Measurements from ENCODE around the gene MARCHF10. TPM values are rescaled to one million over a fixed set of nuclear protein-coding genes. Genes with fewer than 3 reads are reported as not detected.
"Not testable (repeated sequence)": the region's sequence is repeated elsewhere in the genome, so short reads cannot be mapped to it uniquely, and the experiment has no call there.

Gene MARCHF10
- total RNA-seq, 2 experiments from 2014 or later, result not detected

- H3K4me3 Mint-ChIP-seq, H3K4me1 Mint-ChIP-seq, H3K36me3 Mint-ChIP-seq, DNase-seq, H3K9me3 Mint-ChIP-seq, H3K27me3 Mint-ChIP-seq: not testable (repeated sequence)
- H3K27ac Mint-ChIP-seq, result peak overlapping the region; percentile 25
Observed at GRCh38 chr17:62698459-62698858, 109.7 kb downstream of the MARCHF10 start.

GRCh38 chr17:62696726-62697490 is 111.2 kb downstream of the MARCHF10 start:
- Mint-ChIP-seq H3K36me3 (no peaks in the 10 kb centered on the region), H3K4me1 (no peaks in the 10 kb centered on the region), H3K27ac (no peak overlapping the region), H3K9me3 (no peaks in the 10 kb centered on the region), H3K27me3 (peaks cover 7% of the 10 kb centered on the region), H3K4me3 (no peak overlapping the region)
- DNase-seq, result no peak

GRCh38 chr17:62696256-62696655 is 111.9 kb downstream of the MARCHF10 start:
- Mint-ChIP-seq H3K27ac (no peak overlapping the region), H3K4me3 (no peak overlapping the region), H3K9me3 (no peaks in the 10 kb centered on the region), H3K4me1 (no peaks in the 10 kb centered on the region), H3K27me3 (peaks cover 3% of the 10 kb centered on the region), H3K36me3 (no peaks in the 10 kb centered on the region)
- DNase-seq, result no peak

- H3K27ac Mint-ChIP-seq, result not testable (repeated sequence)
Observed at GRCh38 chr17:62695093-62695738, 112.9 kb downstream of the MARCHF10 start.

GRCh38 chr17:62693616-62694409 is 114.3 kb downstream of the MARCHF10 start:
- Mint-ChIP-seq H3K4me1 (no peaks in the 10 kb centered on the region), H3K27ac (no peak overlapping the region), H3K27me3 (no peaks in the 10 kb centered on the region), H3K9me3 (no peaks in the 10 kb centered on the region), H3K4me3 (no peak overlapping the region), H3K36me3 (no peaks in the 10 kb centered on the region)
- DNase-seq, result no peak

More at GRCh38 chr17:62695093-62695738, 112.9 kb downstream of the MARCHF10 start:
- H3K4me3 Mint-ChIP-seq, DNase-seq, H3K9me3 Mint-ChIP-seq, H3K27me3 Mint-ChIP-seq, H3K36me3 Mint-ChIP-seq, H3K4me1 Mint-ChIP-seq: not testable (repeated sequence)

- H3K36me3 Mint-ChIP-seq, result no peaks in the 10 kb centered on the region
- DNase-seq, result no peak
- no peak overlapping the region for H3K4me3 Mint-ChIP-seq
- H3K27ac Mint-ChIP-seq, result no peak overlapping the region
- no peaks in the 10 kb centered on the region for H3K9me3 Mint-ChIP-seq
- H3K4me1 Mint-ChIP-seq, result no peaks in the 10 kb centered on the region
- no peaks in the 10 kb centered on the region for H3K27me3 Mint-ChIP-seq
Observed at GRCh38 chr17:62692721-62693431, 115.2 kb downstream of the MARCHF10 start.

GRCh38 chr17:62692159-62692651 is 115.9 kb downstream of the MARCHF10 start:
- no peaks in the 10 kb centered on the region for H3K36me3 Mint-ChIP-seq

GRCh38 chr17:62691589-62691915 is 116.6 kb downstream of the MARCHF10 start:
- not testable (repeated sequence) for H3K9me3 Mint-ChIP-seq, H3K36me3 Mint-ChIP-seq, DNase-seq, H3K4me1 Mint-ChIP-seq, H3K4me3 Mint-ChIP-seq, H3K27me3 Mint-ChIP-seq, H3K27ac Mint-ChIP-seq

More at GRCh38 chr17:62692159-62692651, 115.9 kb downstream of the MARCHF10 start:
- no peaks in the 10 kb centered on the region for H3K27me3 Mint-ChIP-seq
- no peaks in the 10 kb centered on the region for H3K4me1 Mint-ChIP-seq
- no peak for DNase-seq
- H3K27ac Mint-ChIP-seq, result no peak overlapping the region
- no peaks in the 10 kb centered on the region for H3K9me3 Mint-ChIP-seq
- no peak overlapping the region for H3K4me3 Mint-ChIP-seq

GRCh38 chr17:62690168-62690897 is 117.8 kb downstream of the MARCHF10 start:
- Mint-ChIP-seq H3K27ac (no peak overlapping the region), H3K36me3 (peaks cover 5% of the 10 kb centered on the region)

GRCh38 chr17:62689441-62690167 is 118.5 kb downstream of the MARCHF10 start:
- H3K36me3 Mint-ChIP-seq, result peaks cover 5% of the 10 kb centered on the region
- H3K27me3 Mint-ChIP-seq, result no peaks in the 10 kb centered on the region
- H3K4me1 Mint-ChIP-seq, result peaks cover 2% of the 10 kb centered on the region
- H3K27ac Mint-ChIP-seq, result no peak overlapping the region
- H3K4me3 Mint-ChIP-seq, result no peak overlapping the region
- no peaks in the 10 kb centered on the region for H3K9me3 Mint-ChIP-seq
- no peak for DNase-seq

More at GRCh38 chr17:62690168-62690897, 117.8 kb downstream of the MARCHF10 start:
- Mint-ChIP-seq H3K9me3 (no peaks in the 10 kb centered on the region), H3K27me3 (no peaks in the 10 kb centered on the region), H3K4me1 (no peaks in the 10 kb centered on the region), H3K4me3 (no peak overlapping the region)
- DNase-seq, result no peak

GRCh38 chr17:62688398-62689160 is 119.5 kb downstream of the MARCHF10 start:
- no peak for DNase-seq
- Mint-ChIP-seq H3K27ac (no peak overlapping the region), H3K9me3 (no peaks in the 10 kb centered on the region), H3K36me3 (peaks cover 5% of the 10 kb centered on the region), H3K27me3 (no peaks in the 10 kb centered on the region), H3K4me1 (peaks cover 2% of the 10 kb centered on the region), H3K4me3 (no peak overlapping the region)

- no peaks in the 10 kb centered on the region for H3K27me3 Mint-ChIP-seq
- no peak overlapping the region for H3K27ac Mint-ChIP-seq
- no peak for DNase-seq
- H3K4me3 Mint-ChIP-seq, result no peak overlapping the region
- peaks cover 2% of the 10 kb centered on the region for H3K4me1 Mint-ChIP-seq
- no peaks in the 10 kb centered on the region for H3K9me3 Mint-ChIP-seq
- peaks cover 5% of the 10 kb centered on the region for H3K36me3 Mint-ChIP-seq
Observed at GRCh38 chr17:62687997-62688396, 120.1 kb downstream of the MARCHF10 start.

GRCh38 chr17:62684179-62684578 is 123.9 kb downstream of the MARCHF10 start:
- H3K4me3 Mint-ChIP-seq, result no peak overlapping the region
- H3K9me3 Mint-ChIP-seq, result no peaks in the 10 kb centered on the region
- H3K36me3 Mint-ChIP-seq, result peaks cover 5% of the 10 kb centered on the region
- H3K4me1 Mint-ChIP-seq, result peaks cover 2% of the 10 kb centered on the region
- no peaks in the 10 kb centered on the region for H3K27me3 Mint-ChIP-seq
- DNase-seq, result no peak
- H3K27ac Mint-ChIP-seq, result no peak overlapping the region
